Left lung (tissue), 10 donors: Measurements from ENCODE around the gene MUC2. TPM values are rescaled to one million over a fixed set of nuclear protein-coding genes. Genes with fewer than 3 reads are reported as not detected.

Experiments
- ATAC-seq: fragments of 200-7000 bp; cut with Tn5 transposase; one replicate; pipeline ENCODE4 v1.9.1; 2020; ENCODE audit warnings: moderate library complexity
- DNase-seq, 4 donors: peaks; one replicate each; pipeline ENCODE4 v3.0.0-alpha.2; 2013 to 2020
- H3K27ac ChIP-seq, 2 donors: fragments of 200-600 bp; sonication (generic) in 1 of 2; one replicate each; pipeline versions ENCODE4 v1.5.0 to v1.8.0; 2020 to 2021
- H3K27me3 ChIP-seq, 2 donors: fragments of 200-600 bp; sonication (generic) in 1 of 2; one replicate each; pipeline versions ENCODE4 v1.5.0 to v1.8.0; 2020 to 2021
- H3K36me3 ChIP-seq, 2 donors: fragments of 200-600 bp; sonication (generic) in 1 of 2; one replicate each; pipeline versions ENCODE4 v1.5.0 to v1.8.0; 2020 to 2021
- H3K4me1 ChIP-seq, 2 donors: fragments of 200-600 bp; one replicate each; pipeline ENCODE4 v1.8.0; 2021
- H3K4me3 ChIP-seq, 2 donors: fragments of 200-600 bp; sonication (generic) in 1 of 2; one replicate each; pipeline versions ENCODE4 v1.5.0 to v1.8.0; 2020 to 2021; ENCODE audit warnings: mild to moderate bottlenecking in 1 of 2
- H3K9me3 ChIP-seq, 2 donors: fragments of 200-600 bp; sonication (generic) in 1 of 2; one replicate each; pipeline versions ENCODE4 v1.5.0 to v1.8.0; 2020 to 2021
- intact Hi-C, 2 donors: fragments of 100-400 bp; cut with DNase I; formaldehyde crosslinking; loops; one replicate each; pipeline versions ENCODE4 v1.11.2 to v1.14.2; 2022
- polyA plus RNA-seq, 6 donors: library from polyadenylated mRNA; unstranded; fragments of 120-200 nt; gene quantifications; one replicate each; pipeline ENCODE4 v1.2.1, GENCODE V29; 2013; ENCODE audit not compliant: insufficient read length in 6 of 6
- total RNA-seq, 2 donors: library from RNA; stranded (reverse); fragmentation: NEBNext Ultra II Directional; extraction: Animal tissue kit (Norgen Biotek cat#: 25700); gene quantifications; one replicate each; pipeline ENCODE4 v1.2.1, GENCODE V29; 2021
- TF ChIP-seq, protein P1 (sequence below), 2 donors: fragments of 200-600 bp; sonication (generic) in 1 of 2; IDR thresholded peaks; one replicate each; pipeline versions ENCODE4 v1.5.0 to v1.8.0; 2021; ENCODE audit warnings: antibody characterized with exemption in 2 of 2
- donor health status: DM: no; HTN: yes; CAD: no.
- donor health status: DM: no; HTN: no; CAD: no.

The MUC2 gene
- total and polyA plus RNA-seq, 8 donors, result 0.02 to 0.03 (median 0.03) TPM; not detected in 3

- Histone ChIP-seq H3K27ac (no peak overlapping the region), H3K9me3 (no peaks in the 10 kb centered on the region), H3K4me1 (no peaks in the 10 kb centered on the region), H3K4me3 (no peak overlapping the region), H3K27me3 (peaks cover 0 to 20% of the 10 kb centered on the region in 2 donors), H3K36me3 (no peaks in the 10 kb centered on the region)
- TF ChIP-seq, protein P1, sequence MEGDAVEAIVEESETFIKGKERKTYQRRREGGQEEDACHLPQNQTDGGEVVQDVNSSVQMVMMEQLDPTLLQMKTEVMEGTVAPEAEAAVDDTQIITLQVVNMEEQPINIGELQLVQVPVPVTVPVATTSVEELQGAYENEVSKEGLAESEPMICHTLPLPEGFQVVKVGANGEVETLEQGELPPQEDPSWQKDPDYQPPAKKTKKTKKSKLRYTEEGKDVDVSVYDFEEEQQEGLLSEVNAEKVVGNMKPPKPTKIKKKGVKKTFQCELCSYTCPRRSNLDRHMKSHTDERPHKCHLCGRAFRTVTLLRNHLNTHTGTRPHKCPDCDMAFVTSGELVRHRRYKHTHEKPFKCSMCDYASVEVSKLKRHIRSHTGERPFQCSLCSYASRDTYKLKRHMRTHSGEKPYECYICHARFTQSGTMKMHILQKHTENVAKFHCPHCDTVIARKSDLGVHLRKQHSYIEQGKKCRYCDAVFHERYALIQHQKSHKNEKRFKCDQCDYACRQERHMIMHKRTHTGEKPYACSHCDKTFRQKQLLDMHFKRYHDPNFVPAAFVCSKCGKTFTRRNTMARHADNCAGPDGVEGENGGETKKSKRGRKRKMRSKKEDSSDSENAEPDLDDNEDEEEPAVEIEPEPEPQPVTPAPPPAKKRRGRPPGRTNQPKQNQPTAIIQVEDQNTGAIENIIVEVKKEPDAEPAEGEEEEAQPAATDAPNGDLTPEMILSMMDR (IDR thresholded peaks at IDR 0.05), result no peak
- intact Hi-C loops, result no loop called here
- DNase-seq (peak in 1 of 4 donors; percentile 65), ATAC-seq (no peak)
Observed at GRCh38 chr11:1088927-1089737, 14.5 kb downstream of the MUC2 start.

- Histone ChIP-seq H3K4me1 (no peaks in the 10 kb centered on the region), H3K27me3 (peaks cover 0 to 11% of the 10 kb centered on the region in 2 donors), H3K9me3 (no peaks in the 10 kb centered on the region), H3K27ac (no peak overlapping the region), H3K36me3 (no peaks in the 10 kb centered on the region), H3K4me3 (no peak overlapping the region)
- TF ChIP-seq, protein P1 (IDR thresholded peaks at IDR 0.05), result no peak
- DNase-seq (peak in 1 of 4 donors; percentile 75), ATAC-seq (no peak)
- intact Hi-C loops, result no loop called here
Observed at GRCh38 chr11:1089738-1090599, 15.3 kb downstream of the MUC2 start.

DNA sequence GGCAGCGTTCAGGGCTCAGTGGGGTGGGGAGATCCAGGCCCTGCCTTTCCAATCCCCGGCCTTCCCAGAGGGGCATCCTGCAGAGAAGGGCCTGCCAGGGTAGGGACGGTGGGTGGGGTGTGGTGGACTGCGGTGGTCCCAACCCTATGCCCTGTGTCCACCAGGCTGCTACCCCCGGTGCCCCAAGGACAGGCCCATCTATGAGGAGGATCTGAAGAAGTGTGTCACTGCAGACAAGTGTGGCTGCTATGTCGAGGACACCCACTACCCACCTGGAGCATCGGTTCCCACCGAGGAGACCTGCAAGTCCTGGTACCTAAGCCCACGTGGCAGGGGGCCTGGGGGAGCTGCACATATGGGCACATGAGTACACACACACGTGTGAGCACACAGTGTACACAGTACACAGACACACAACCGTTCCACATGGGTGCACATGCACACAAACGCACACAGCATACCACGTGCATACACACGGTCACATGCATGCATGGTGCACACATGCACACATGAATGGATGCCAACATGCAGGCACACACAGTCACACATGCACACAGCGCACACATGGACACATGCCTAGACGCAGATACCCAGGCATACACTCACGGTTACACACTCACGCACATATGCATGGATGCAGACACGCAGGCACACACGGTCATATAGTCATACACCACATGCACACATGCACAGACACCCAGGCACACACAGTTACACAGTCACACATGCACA lies 16.1 kb downstream of the MUC2 start:
- intact Hi-C loops, result no loop called here
- H3K27ac ChIP-seq, result no peak overlapping the region
- H3K9me3 ChIP-seq, result no peaks in the 10 kb centered on the region
- no peak for ATAC-seq
- H3K27me3 ChIP-seq, result peaks cover 0 to 3% of the 10 kb centered on the region in 2 donors
- no peak overlapping the region for H3K4me3 ChIP-seq
- no peaks in the 10 kb centered on the region for H3K36me3 ChIP-seq
- peak in 1 of 4 donors; percentile 47 for DNase-seq
- TF ChIP-seq, protein P1 (IDR thresholded peaks at IDR 0.05), result no peak
- H3K4me1 ChIP-seq, result no peaks in the 10 kb centered on the region

DNA sequence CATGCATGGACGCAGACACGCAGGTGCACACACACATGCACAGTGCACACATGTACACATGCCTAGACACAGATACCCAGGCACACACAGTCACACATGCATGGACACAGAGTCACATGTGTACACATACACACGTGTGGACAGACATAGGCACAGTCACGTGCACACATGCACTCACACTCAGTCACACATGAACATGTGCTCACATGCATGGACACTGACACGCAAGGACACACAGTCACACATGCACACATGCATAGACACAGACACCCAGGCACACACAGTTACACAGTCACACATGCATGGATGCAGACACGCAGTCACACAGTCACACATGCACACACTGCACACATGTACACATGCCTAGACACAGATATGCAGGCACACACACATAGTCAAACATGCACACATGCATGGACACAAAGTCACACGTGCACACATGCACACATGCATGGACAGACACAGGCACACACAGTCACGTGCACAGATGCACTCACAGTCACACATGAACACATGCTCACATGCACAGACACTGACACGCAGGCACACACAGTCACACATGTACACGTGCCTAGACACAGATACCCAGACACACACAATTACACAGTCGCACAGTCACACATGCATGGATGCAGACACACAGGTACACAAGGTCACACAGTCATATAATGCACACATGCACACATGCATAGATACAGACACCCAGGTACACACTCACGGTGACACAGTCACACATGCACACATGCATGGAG lies 16.8 kb downstream of the MUC2 start:
- no peaks in the 10 kb centered on the region for H3K9me3 ChIP-seq
- TF ChIP-seq, protein P1 (IDR thresholded peaks at IDR 0.05), result no peak
- intact Hi-C loops, result no loop called here
- no peak overlapping the region for H3K27ac ChIP-seq
- ATAC-seq (no peak), DNase-seq (peak in 1 of 4 donors; percentile 20)
- no peaks in the 10 kb centered on the region for H3K36me3 ChIP-seq
- no peaks in the 10 kb centered on the region for H3K27me3 ChIP-seq
- no peak overlapping the region for H3K4me3 ChIP-seq
- H3K4me1 ChIP-seq, result no peaks in the 10 kb centered on the region
